Daoy (cell line): ENCODE data around the gene ZNF513. TPM values are rescaled to one million over a fixed set of nuclear protein-coding genes. Genes with fewer than 3 reads are reported as not detected.
"Not testable (repeated sequence)": the region's sequence is repeated elsewhere in the genome, so short reads cannot be mapped to it uniquely, and the experiment has no call there.

Source experiments
- DNase-seq: peaks from one replicate; pipeline ENCODE4 v3.0.0-alpha.2; 2015; ENCODE audit warnings: low read depth
- total RNA-seq: library from RNA; depleted of rRNA; stranded (reverse); fragments of >200 nt; shearing (Covaris generic); gene quantifications from 2 replicates; pipeline ENCODE4 v1.2.3, GENCODE V29; 2014; rRNA removed

Gene ZNF513
- total RNA-seq, 1 experiment from 2014 or later: 5.5 TPM

DNA sequence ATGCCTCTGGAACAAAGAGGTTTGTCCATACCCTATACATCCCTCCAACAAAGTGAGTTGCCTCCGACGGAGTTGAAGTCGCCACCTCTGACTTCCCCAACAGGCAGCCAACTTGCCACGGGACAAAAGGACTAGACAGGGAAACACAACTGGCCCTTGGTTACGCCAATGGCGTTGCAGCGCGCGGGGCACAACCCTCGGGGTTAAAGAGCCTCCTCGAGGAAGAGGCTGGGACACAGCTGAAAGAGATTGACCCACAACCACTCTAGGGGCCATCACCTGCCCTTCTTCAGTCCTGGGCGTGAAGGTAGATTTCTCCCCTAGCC lies 24.5 kb downstream of the ZNF513 start:
- DNase-seq: peak; percentile 64

GRCh38 chr2:27354597-27354927 lies 26.0 kb downstream of the ZNF513 start:
- DNase-seq: no peak

- DNase-seq: peak; percentile 39
Measured at GRCh38 chr2:27353762-27354596, 26.6 kb downstream of the ZNF513 start.

- DNase-seq: not testable (repeated sequence)
Measured at GRCh38 chr2:27353386-27353761, 27.2 kb downstream of the ZNF513 start.

DNA sequence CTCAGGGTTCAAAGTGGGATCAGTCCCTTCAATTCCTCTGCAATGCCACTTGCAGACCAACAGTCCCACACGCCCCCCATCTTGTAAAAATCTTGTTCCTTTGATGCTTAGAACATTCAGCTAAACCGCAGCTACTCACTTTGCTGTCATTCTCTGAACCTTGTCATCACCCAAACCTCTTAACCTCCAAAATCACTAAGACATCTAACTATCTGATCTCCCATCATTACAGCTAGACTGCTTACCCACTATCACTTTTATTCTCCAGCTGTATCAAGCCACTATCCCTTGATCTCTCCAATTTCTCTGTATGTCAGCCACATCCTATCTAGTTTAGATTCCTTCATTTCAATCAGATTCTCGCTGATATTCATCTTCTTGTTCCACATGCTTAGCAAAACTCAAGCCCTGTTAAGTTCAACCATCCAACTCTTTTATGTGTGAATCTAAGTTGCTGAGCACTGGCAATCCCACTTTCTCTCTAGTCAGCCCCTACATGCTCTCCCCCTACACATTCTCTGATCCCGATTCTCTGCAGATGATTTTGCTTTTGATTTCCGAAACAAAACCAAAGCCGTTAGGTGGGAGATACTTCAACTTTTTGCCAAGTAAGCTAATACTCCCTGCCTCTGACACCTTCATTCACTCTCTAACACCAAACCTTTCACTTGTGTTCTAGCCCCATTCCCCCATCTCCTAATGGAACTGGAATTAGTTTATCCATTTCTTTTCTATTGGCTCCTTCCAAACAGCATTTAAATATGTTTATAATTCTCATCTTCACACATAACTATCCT lies 28.5 kb downstream of the ZNF513 start:
- no peak for DNase-seq

- no peak for DNase-seq
Measured at GRCh38 chr2:27350106-27350693, 30.3 kb downstream of the ZNF513 start.

- DNase-seq: no peak
Measured at GRCh38 chr2:27347641-27348040, 32.9 kb downstream of the ZNF513 start.

GRCh38 chr2:27336173-27336572 lies 44.4 kb downstream of the ZNF513 start:
- DNase-seq: no peak

DNA sequence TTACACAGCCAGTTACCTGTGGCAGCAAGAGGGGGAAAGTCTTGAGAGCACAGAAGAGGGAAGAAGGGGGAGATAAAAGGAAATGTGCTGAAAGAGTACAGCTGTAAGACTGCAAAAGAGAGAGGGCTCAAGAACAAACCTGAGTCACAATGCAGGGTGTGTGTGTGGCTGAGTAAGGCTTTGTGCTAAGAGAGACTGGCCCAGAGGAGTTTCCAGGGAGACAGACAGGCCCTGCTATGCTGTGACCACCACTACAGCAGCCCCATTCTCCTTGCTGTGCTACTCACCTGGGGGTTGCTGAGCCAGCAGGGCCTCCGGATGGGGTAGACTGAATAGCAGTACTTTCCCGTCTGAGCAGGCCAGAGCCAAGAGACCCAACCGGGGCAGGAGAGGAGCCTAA lies 45.2 kb downstream of the ZNF513 start:
- no peak for DNase-seq

Other genes with a start within 250 kb of the ZNF513 start
- gene PREB, start 246.1 kb downstream of the ZNF513 start, total RNA-seq: 79.3 and 84.9 TPM in 2 replicates
- not detected in 2 replicates for gene PRR30, start 241.3 kb downstream of the ZNF513 start, total RNA-seq
- gene TCF23, start 231.7 kb downstream of the ZNF513 start, total RNA-seq: not detected in 2 replicates
- 94.2 and 249 TPM in 2 replicates for gene ATRAID, start 168.7 kb downstream of the ZNF513 start, total RNA-seq
- 86.8 and 101 TPM in 2 replicates for gene SLC5A6, start 168.5 kb downstream of the ZNF513 start, total RNA-seq
- gene CAD, start 163.4 kb downstream of the ZNF513 start, total RNA-seq: 26.6 and 29.7 TPM in 2 replicates
- gene SLC30A3, start 117.7 kb downstream of the ZNF513 start, total RNA-seq: 0.11 TPM in 1 of 2 replicates, not detected in the other
- gene DNAJC5G, start 105.3 kb downstream of the ZNF513 start, total RNA-seq: not detected in 2 replicates
- gene TRIM54, start 98.3 kb downstream of the ZNF513 start, total RNA-seq: not detected in 2 replicates
- gene UCN, start 72.3 kb downstream of the ZNF513 start, total RNA-seq: 0.11 TPM in 1 of 2 replicates, not detected in the other
- 58.5 and 62.8 TPM in 2 replicates for gene MPV17, start 57.6 kb downstream of the ZNF513 start, total RNA-seq
- 36.6 and 49.1 TPM in 2 replicates for gene GTF3C2, start 24.0 kb downstream of the ZNF513 start, total RNA-seq
- 40.3 and 49.1 TPM in 2 replicates for gene EIF2B4, start 10.4 kb downstream of the ZNF513 start, total RNA-seq
- 107 and 126 TPM in 2 replicates for gene SNX17, start 10.1 kb downstream of the ZNF513 start, total RNA-seq
- 197 and 212 TPM in 2 replicates for gene PPM1G, start 28.9 kb upstream of the ZNF513 start, total RNA-seq
- 126 and 134 TPM in 2 replicates for gene NRBP1, start 47.9 kb upstream of the ZNF513 start, total RNA-seq
- gene KRTCAP3, start 61.6 kb upstream of the ZNF513 start, total RNA-seq: not detected in 2 replicates
- gene IFT172, start 109.0 kb upstream of the ZNF513 start, total RNA-seq: 21.1 and 30.1 TPM in 2 replicates
- gene FNDC4, start 114.5 kb upstream of the ZNF513 start, total RNA-seq: 1.9 and 3.7 TPM in 2 replicates
- 0.29 and 0.30 TPM in 2 replicates for gene GCKR, start 116.1 kb upstream of the ZNF513 start, total RNA-seq
- 26.1 and 35.5 TPM in 2 replicates for gene ZNF512, start 202.3 kb upstream of the ZNF513 start, total RNA-seq
- gene CCDC121, start 248.3 kb upstream of the ZNF513 start, total RNA-seq: 0.74 and 1.5 TPM in 2 replicates
- gene GPN1, start 248.3 kb upstream of the ZNF513 start, total RNA-seq: 64.6 and 71.0 TPM in 2 replicates